WTC11 (cell line): ENCODE measurements around the gene COA5. TPM values are rescaled to one million over a fixed set of nuclear protein-coding genes. Genes with fewer than 3 reads are reported as not detected.

Experiments
- ATAC-seq: fragments of 200-7000 bp; cut with Tn5 transposase; 2 replicates; pipeline ENCODE4 v1.10.0; 2021; ENCODE audit warnings: mild to moderate bottlenecking, moderate library complexity
- CTCF ChIA-PET: fragments of 300-600 bp; sonication (Branson Sonifier 250); formaldehyde crosslinking; loops from one replicate; lab custom pipeline; 2021; ENCODE audit warnings: antibody characterized with exemption; lab: Charles Lee
- POLR2A ChIA-PET: fragments of 350-600 bp; sonication (Branson Sonifier 250); formaldehyde crosslinking; loops from one replicate; lab custom pipeline; 2021; ENCODE audit warnings: antibody characterized with exemption; lab: Charles Lee
- DNase-seq: peaks from one replicate; pipeline ENCODE4 v3.0.0; 2021; ENCODE audit warnings: low spot score
- H3K27ac Mint-ChIP-seq: 2 replicates; pipeline ENCODE4 v1.8.0; 2021; ENCODE audit warnings: mixed read lengths
- H3K27me3 Mint-ChIP-seq: 2 replicates; pipeline ENCODE4 v1.8.0; 2021; ENCODE audit warnings: low read depth, mild to moderate bottlenecking, moderate library complexity, mixed read lengths
- H3K36me3 Mint-ChIP-seq: 2 replicates; pipeline ENCODE4 v1.8.0; 2021; ENCODE audit warnings: mixed read lengths
- H3K4me1 Mint-ChIP-seq: 2 replicates; pipeline ENCODE4 v1.8.0; 2022; ENCODE audit warnings: mixed read lengths
- H3K4me3 Mint-ChIP-seq: 2 replicates; pipeline ENCODE4 v1.8.0; 2021; ENCODE audit warnings: mild to moderate bottlenecking, moderate library complexity, mixed read lengths
- H3K9me3 Mint-ChIP-seq: 2 replicates; pipeline ENCODE4 v1.8.0; 2021; ENCODE audit warnings: mixed read lengths
- CREB1 ChIP-seq: sonication (generic); formaldehyde crosslinking; IDR thresholded peaks from 2 replicates; pipeline ENCODE4 v1.8.0; 2023; ENCODE audit warnings: mild to moderate bottlenecking, missing genetic modification reagents
- CTCF ChIP-seq: fragments of 200-600 bp; IDR thresholded peaks from 2 replicates; pipeline ENCODE4 v1.8.0; 2022; ENCODE audit warnings: antibody characterized with exemption
- ERG ChIP-seq: fragments of 250-450 bp; sonication (Bioruptor Pico); IDR thresholded peaks from 2 replicates; pipeline ENCODE4 v1.8.0; 2021; ENCODE audit warnings: mild to moderate bottlenecking
- FOXP1 ChIP-seq: sonication (generic); formaldehyde crosslinking; IDR thresholded peaks from 2 replicates; pipeline ENCODE4 v1.8.0; 2022; ENCODE audit warnings: missing genetic modification reagents, mild to moderate bottlenecking, moderate library complexity, borderline replicate concordance
- GRHL2 ChIP-seq: fragments of 250-450 bp; sonication (Bioruptor Pico); IDR thresholded peaks from 2 replicates; pipeline ENCODE4 v1.8.0; 2022; ENCODE audit warnings: mild to moderate bottlenecking, moderate library complexity; ENCODE audit not compliant: insufficient replicate concordance, severe bottlenecking
- GTF2I ChIP-seq: fragments of 250-450 bp; sonication (Bioruptor Pico); conservative IDR thresholded peaks from 2 replicates; pipeline ENCODE4 v1.4.0; 2021; ENCODE audit warnings: mild to moderate bottlenecking
- HMGA2 ChIP-seq: fragments of 250-450 bp; sonication (Bioruptor Pico); IDR thresholded peaks from 2 replicates; pipeline ENCODE4 v1.4.0; 2021; ENCODE audit warnings: mild to moderate bottlenecking, moderate library complexity
- MAX ChIP-seq: sonication (generic); formaldehyde crosslinking; IDR thresholded peaks from 2 replicates; pipeline ENCODE4 v1.8.0; 2022; ENCODE audit warnings: mild to moderate bottlenecking, missing genetic modification reagents
- MXD4 ChIP-seq: fragments of 250-450 bp; sonication (Bioruptor Pico); IDR thresholded peaks from 2 replicates; pipeline ENCODE4 v1.8.0; 2021; ENCODE audit warnings: mild to moderate bottlenecking, moderate library complexity, borderline replicate concordance
- NFATC4 ChIP-seq: fragments of 250-450 bp; sonication (Bioruptor Pico); IDR thresholded peaks from 2 replicates; pipeline ENCODE4 v1.9.0; 2021; ENCODE audit warnings: mild to moderate bottlenecking
- NFYB ChIP-seq: sonication (generic); formaldehyde crosslinking; conservative IDR thresholded peaks from 2 replicates; pipeline ENCODE4 v1.8.0; 2022; ENCODE audit warnings: low read depth, missing genetic modification reagents
- NR1H2 ChIP-seq: sonication (generic); formaldehyde crosslinking; IDR thresholded peaks from 2 replicates; pipeline ENCODE4 v1.9.0; 2021; ENCODE audit warnings: mild to moderate bottlenecking, moderate library complexity, missing genetic modification reagents
- NR3C1 ChIP-seq: sonication (generic); formaldehyde crosslinking; conservative IDR thresholded peaks from 2 replicates; pipeline ENCODE4 v1.8.1; 2023; ENCODE audit warnings: low read depth, mild to moderate bottlenecking, missing genetic modification reagents
- OVOL2 ChIP-seq: fragments of 250-450 bp; sonication (Bioruptor Pico); IDR thresholded peaks from 2 replicates; pipeline ENCODE4 v1.9.0; 2021; ENCODE audit warnings: mild to moderate bottlenecking, borderline replicate concordance
- PRRX2 ChIP-seq: fragments of 250-450 bp; sonication (Bioruptor Pico); IDR thresholded peaks from 2 replicates; pipeline ENCODE4 v1.8.0; 2021; ENCODE audit warnings: mild to moderate bottlenecking
- TCF7 ChIP-seq: sonication (generic); formaldehyde crosslinking; IDR thresholded peaks from 2 replicates; pipeline ENCODE4 v1.8.0; 2022; ENCODE audit warnings: mild to moderate bottlenecking, low read depth, missing genetic modification reagents, moderate library complexity
- ZBTB43 ChIP-seq: sonication (generic); formaldehyde crosslinking; IDR thresholded peaks from 2 replicates; pipeline ENCODE4 v1.8.1; 2023; ENCODE audit warnings: mild to moderate bottlenecking, missing genetic modification reagents
- ZMAT4 ChIP-seq: fragments of 250-450 bp; sonication (Bioruptor Pico); IDR thresholded peaks from 2 replicates; pipeline ENCODE4 v1.9.0; 2021; ENCODE audit warnings: mild to moderate bottlenecking
- ZNF281 ChIP-seq: sonication (generic); formaldehyde crosslinking; IDR thresholded peaks from 2 replicates; pipeline ENCODE4 v1.8.0; 2023; ENCODE audit warnings: mild to moderate bottlenecking, missing genetic modification reagents
- ZNF317 ChIP-seq: sonication (generic); formaldehyde crosslinking; IDR thresholded peaks from 2 replicates; pipeline ENCODE4 v1.8.1; 2023; ENCODE audit warnings: low read depth, mild to moderate bottlenecking, moderate library complexity, missing genetic modification reagents, borderline replicate concordance
- ZNF396 ChIP-seq: fragments of 250-450 bp; sonication (Bioruptor Pico); IDR thresholded peaks from 2 replicates; pipeline ENCODE4 v1.8.0; 2021; ENCODE audit warnings: mild to moderate bottlenecking, moderate library complexity, borderline replicate concordance
- ZNF416 ChIP-seq: fragments of 250-450 bp; sonication (Bioruptor Pico); IDR thresholded peaks from 2 replicates; pipeline ENCODE4 v1.9.0; 2021; ENCODE audit warnings: mild to moderate bottlenecking, inconsistent platforms
- ZNF423 ChIP-seq: fragments of 250-450 bp; sonication (Bioruptor Pico); IDR thresholded peaks from 2 replicates; pipeline ENCODE4 v2.1.2; 2022; ENCODE audit warnings: mild to moderate bottlenecking, moderate library complexity
- total RNA-seq: library from RNA; stranded (reverse); gene quantifications from 3 replicates; pipeline ENCODE4 v1.2.3, GENCODE V29; 2021

Gene COA5
- total RNA-seq, 1 experiment from 2014 or later = 29.3 TPM

GRCh38 chr2:98637401-98638147 is 29.3 kb upstream of the COA5 start:
- no peak overlapping the region for H3K27ac Mint-ChIP-seq
- H3K4me3 Mint-ChIP-seq = no peak overlapping the region
- no peaks in the 10 kb centered on the region for H3K36me3 Mint-ChIP-seq
- TF ChIP-seq NFATC4 = no peak
- no peak for TF ChIP-seq OVOL2
- TF ChIP-seq ZNF281 (CRISPR knock-in tag) = no peak
- TF ChIP-seq NR3C1 (CRISPR knock-in tag) = no peak
- TF ChIP-seq MXD4 (CRISPR knock-in tag) = no peak
- TF ChIP-seq TCF7 (CRISPR knock-in tag) = no peak
- no peak for TF ChIP-seq FOXP1
- TF ChIP-seq ZNF416 = no peak
- no peak for TF ChIP-seq NFYB (CRISPR knock-in tag)
- no peak for TF ChIP-seq MAX (CRISPR knock-in tag)
- TF ChIP-seq NR1H2 (CRISPR knock-in tag) = no peak
- TF ChIP-seq, all 79 proteins: peak for 0
- ChIA-PET CTCF (no interaction called here), POLR2A (no interaction called here)
- ATAC-seq = no peak
- Mint-ChIP-seq H3K27me3 (no peaks in the 10 kb centered on the region; the same call in 1 of the 2 replicates), H3K9me3 (no peaks in the 10 kb centered on the region), H3K4me1 (peaks cover 11% of the 10 kb centered on the region)
- no peak for DNase-seq

- Mint-ChIP-seq H3K4me3 (no peak overlapping the region), H3K27ac (peak overlapping the region; percentile 24; the same call in 1 of the 2 replicates), H3K27me3 (no peaks in the 10 kb centered on the region; the same call in 1 of the 2 replicates), H3K4me1 (peaks cover 11% of the 10 kb centered on the region), H3K9me3 (no peaks in the 10 kb centered on the region), H3K36me3 (no peaks in the 10 kb centered on the region)
- POLR2A ChIA-PET = no interaction called here
- DNase-seq = peak; percentile 72
- peak; percentile 98 for ATAC-seq
- CTCF ChIA-PET = interaction anchor here (0.5 to 2.5 kb wide), 26 partner anchors 10 to 937 kb away, joined by 3 to 29 read pairs (median 4); partner anchors contain the start of gene CRACDL
- TF ChIP-seq ZNF423 (CRISPR knock-in tag) = no peak
- peak; percentile 21; the same call in 1 of the 2 replicates for TF ChIP-seq CTCF
Measured at GRCh38 chr2:98634406-98635092, 26.2 kb upstream of the COA5 start.

- ChIA-PET CTCF (interaction anchor here (0.8 kb wide), 1 partner anchor 17 kb away, joined by 3 read pairs; no protein-coding TSS in a partner anchor), POLR2A (no interaction called here)
- Mint-ChIP-seq H3K4me1 (peaks cover 11% of the 10 kb centered on the region), H3K27me3 (no peaks in the 10 kb centered on the region; the same call in 1 of the 2 replicates), H3K27ac (no peak overlapping the region), H3K4me3 (no peak overlapping the region), H3K36me3 (no peaks in the 10 kb centered on the region), H3K9me3 (peaks cover 4% of the 10 kb centered on the region; the same call in 1 of the 2 replicates)
- DNase-seq (no peak), ATAC-seq (no peak)
- TF ChIP-seq NFYB (CRISPR knock-in tag) = no peak
- TF ChIP-seq ZBTB43 (CRISPR knock-in tag) = no peak
- no peak for TF ChIP-seq ZNF317 (CRISPR knock-in tag)
- no peak for TF ChIP-seq HMGA2 (CRISPR knock-in tag)
- no peak for TF ChIP-seq ERG (CRISPR knock-in tag)
- TF ChIP-seq GRHL2 (CRISPR knock-in tag) = no peak
- TF ChIP-seq PRRX2 = no peak
- no peak for TF ChIP-seq CREB1
- TF ChIP-seq ZMAT4 (CRISPR knock-in tag) = no peak
- TF ChIP-seq GTF2I = no peak
- TF ChIP-seq ZNF396 (CRISPR knock-in tag) = no peak
Measured at GRCh38 chr2:98632351-98632750, 24.0 kb upstream of the COA5 start.
